Measurements from ENCODE around the gene ATP2C2. TPM values are rescaled to one million over a fixed set of nuclear protein-coding genes. Genes with fewer than 3 reads are reported as not detected.
"Not testable (repeated sequence)": the region's sequence is repeated elsewhere in the genome, so short reads cannot be mapped to it uniquely, and the experiment has no call there.

ATP2C2 gene
- total RNA-seq, 1 donor from 2014 or later, result not detected

DNA sequence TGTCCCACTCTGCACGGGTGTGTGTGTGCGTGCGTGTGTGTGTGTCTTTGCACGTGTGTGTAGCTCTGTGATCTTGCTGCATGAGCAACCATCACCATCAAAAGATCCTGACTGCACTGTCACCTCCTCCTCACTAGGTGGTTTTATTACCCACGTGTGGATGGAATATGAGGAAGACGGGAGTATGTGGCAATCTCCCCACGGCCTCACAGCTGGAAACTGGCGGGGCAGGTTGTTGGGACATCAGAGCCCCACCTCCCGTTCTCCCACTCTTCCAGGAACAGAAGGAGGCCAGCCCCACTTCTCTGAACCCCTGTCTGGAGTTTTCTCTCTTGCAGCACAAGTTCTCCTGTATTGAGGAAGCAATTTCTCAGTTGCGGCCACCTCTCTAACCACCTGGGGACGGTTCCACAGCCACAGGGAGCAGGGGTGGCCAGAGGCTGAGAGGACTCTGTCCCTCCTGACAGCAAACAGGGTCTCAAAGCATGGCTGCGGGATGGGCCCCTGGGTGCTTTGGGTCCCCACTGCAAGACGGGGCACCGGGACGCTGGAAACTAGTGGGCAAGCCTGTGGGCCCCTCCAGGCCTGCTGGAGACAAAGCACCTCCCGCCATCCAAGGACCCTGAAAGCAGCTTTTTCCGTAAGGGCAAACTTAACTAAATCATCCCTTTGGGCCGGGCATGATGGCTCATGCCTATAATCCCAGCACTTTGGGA is 27.9 kb upstream of the ATP2C2 start:
- intact Hi-C loops (cut with micrococcal nuclease), result no loop called here

DNA sequence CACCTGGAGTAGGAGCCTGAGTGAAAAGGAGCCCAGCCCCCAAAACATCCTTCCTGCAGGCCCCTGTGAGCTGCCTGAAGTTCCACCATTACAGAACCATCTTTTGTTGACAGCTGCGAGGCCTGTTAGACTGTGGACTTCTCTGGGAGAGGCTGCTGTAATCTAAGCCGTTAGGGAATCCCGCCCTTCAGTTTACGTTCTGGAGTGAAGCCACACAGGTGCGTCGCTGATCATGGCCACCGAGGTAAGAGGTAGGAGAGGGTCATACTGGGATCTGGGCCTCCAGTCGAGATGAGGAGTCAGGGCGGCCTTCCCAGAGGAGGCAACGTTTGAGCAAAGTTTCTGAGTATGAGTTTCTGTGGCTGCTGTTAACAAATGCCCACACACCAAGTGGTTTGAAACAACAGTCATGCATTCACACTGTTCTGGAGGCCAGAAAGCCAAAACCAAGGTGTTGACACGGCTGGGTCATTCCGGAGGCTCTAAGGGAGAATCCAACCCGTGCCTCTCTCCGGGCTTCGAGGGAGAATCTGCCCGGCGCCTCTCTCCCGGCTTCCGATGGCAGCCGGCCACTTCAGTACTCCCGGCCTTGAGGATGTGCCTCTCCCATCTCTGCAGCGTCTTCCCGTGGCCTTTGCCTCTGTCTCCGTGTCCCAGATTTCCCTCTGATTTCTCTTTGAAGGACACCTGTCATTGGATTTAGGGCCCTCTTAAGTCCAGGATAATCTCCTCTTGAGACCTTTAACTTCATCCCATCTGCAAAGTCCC is 26.6 kb upstream of the ATP2C2 start:
- intact Hi-C loops (cut with micrococcal nuclease), result no loop called here

DNA sequence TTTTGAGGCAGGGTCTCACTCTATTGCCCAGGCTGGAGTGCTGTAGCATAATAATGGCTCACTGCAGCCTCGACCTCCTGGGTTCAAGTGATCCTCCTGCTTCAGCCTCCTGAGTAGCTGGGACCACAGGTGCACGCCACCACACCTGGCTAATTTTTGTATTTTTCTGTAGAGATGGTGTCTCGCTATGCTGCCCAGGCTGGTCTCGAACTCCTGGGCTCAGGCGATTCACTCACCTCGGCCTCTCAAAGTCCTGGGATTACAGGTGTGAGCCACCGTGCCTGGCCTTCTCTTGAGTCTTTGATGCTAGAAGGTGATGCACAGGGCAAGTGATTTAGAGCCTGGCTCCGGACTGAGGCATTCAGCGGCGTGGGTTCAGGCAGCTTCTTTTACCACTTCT is 24.5 kb upstream of the ATP2C2 start:
- intact Hi-C loops (cut with micrococcal nuclease), result not testable (repeated sequence)

DNA sequence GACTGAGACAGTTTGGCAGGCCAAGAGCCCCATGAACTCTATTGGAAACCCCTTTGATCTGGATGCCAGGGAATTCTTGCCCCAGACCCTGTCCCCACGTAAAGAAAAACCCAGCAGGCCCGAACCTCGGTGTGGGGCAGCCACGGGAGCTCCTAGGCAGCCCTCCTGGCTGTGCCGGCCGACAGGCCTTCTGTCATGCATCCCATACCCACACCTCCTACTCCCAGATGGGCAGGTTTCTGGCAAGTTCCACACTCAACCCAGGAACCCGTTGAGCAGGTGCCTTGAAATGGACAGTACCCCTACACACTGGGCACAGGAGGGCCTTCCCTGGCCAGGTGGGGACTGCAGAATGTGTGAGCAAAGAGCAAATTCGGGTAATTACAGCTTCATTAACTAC is 23.6 kb upstream of the ATP2C2 start:
- intact Hi-C loops (cut with micrococcal nuclease), result no loop called here

DNA sequence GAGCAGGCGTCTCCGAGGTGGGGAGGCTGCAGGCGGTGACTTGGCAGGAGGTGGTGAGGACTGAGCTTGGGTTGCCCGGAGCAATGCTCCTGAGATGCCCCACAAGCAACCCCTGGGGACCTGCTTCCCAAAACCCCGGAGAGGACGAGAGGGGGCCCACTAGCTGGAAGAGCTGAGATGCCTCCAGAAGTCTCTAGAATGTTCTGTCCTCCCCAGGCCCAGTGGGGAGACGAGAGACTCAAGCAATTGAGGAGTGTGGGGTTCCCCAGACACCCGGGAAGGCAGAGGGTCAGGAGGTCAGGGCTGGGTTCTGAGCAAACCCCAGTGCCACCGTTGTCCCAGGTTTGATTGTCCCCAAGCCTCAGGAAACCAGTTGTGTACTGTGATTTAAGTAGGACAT is 21.2 kb upstream of the ATP2C2 start:
- intact Hi-C loops (cut with micrococcal nuclease), result no loop called here

DNA sequence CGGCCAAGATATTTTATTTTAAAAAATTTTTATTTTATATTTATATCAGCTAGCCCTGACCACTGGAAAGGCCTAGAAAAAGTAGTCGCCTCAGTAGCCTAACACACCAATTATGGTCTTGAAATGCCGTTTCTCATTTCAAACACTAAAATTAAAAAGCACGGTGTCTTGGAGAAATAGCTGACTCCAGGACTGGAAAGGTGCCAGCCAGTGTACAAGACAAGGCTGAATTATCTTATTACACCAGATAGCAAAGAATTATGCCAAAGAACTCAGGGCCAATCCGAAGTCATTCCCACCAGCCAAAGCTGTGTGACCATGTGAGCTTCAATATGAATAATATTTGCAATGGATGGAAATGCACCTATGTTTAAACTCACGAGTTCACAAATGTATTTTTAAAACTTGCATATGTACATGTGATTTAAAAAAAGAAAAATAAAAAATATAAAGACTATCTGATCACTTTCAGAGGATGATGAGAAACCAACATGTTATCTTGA is 19.9 kb upstream of the ATP2C2 start:
- intact Hi-C loops (cut with micrococcal nuclease), result no loop called here

DNA sequence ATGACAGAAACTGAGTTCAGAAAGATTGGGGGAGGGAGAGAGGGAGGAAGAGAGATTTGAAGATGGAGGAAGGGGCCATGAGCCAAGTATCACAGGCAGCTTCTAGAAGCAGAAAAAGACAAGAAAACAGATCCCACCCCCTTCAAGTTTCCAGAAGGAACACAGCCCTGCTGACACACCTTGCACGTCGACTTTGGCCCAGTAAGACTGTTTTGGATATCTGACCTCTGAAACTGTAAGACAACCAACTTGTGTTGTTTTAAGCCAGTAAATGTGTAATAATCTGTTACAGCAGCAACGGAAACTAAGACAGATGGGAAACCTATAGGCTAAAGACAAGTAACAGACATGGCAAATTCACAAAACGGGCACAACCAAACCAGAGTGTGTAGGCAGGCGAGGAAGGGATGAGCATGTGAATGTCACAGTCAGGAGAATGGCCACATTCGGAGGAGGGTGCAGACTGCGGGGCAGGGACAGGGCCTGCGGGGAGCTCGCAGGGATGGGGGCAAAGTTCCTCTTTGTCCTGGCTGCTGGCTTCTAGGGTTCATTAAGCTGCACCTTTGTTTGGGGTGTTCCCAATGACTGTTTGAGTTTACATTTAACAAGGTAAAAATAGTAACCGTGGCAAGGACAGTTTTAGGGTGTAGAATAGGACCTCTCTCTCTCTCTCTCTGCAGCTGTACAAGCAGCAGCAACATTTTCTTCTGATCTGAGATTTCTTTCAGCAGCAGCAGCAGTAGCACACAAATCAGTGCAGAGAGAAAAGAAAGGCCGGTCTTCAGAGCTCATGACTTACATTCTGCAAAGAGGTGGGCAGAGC is 18.3 kb upstream of the ATP2C2 start:
- intact Hi-C loops (cut with micrococcal nuclease), result no loop called here

GRCh38 chr16:84350685-84351400 is 17.5 kb upstream of the ATP2C2 start:
- intact Hi-C loops (cut with micrococcal nuclease), result no loop called here

- intact Hi-C loops (cut with micrococcal nuclease), result no loop called here
Measured at GRCh38 chr16:84351630-84352029, 16.7 kb upstream of the ATP2C2 start.

GRCh38 chr16:84354306-84354705 is 14.0 kb upstream of the ATP2C2 start:
- intact Hi-C loops (cut with micrococcal nuclease), result no loop called here

DNA sequence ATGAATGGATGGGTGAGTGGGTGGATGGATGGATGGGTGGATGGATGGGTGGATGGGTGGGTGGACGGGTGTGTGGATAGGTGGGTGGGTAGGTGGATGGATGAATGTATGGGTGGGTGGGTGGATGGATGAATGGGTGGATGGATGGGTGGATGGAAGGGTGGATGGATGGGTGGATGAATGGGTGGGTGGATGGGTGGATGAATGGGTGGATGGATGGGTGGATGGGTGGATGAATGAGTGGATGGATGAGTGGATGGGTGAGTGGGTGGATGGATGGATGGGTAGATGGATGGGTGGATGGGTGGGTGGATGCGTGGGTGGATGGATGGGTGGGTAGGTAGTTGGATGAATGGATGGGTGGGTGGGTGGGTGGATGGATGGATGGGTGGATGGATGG is 13.2 kb upstream of the ATP2C2 start:
- intact Hi-C loops (cut with micrococcal nuclease), result no loop called here

DNA sequence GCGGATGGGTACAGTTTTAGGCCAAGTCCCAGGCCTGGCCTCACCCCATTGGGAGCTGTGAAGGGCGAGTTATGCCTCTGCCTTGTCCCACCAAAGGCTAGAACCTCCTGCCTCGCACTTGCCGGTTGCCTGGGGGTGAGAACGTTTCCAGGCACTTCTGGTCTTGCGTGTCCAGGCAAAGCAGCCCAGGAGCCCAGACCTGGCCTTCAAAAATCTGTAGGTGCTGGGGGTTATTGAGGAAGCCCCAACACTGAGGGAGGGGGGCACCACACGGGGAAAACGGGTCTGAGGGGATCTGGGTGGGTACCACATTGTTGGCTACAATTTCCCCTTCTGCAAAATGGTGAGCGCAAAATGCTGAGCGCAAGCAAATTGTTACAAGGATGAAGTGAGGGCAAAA is 12.2 kb upstream of the ATP2C2 start:
- intact Hi-C loops (cut with micrococcal nuclease), result no loop called here

GRCh38 chr16:84356591-84357116 is 11.7 kb upstream of the ATP2C2 start:
- intact Hi-C loops (cut with micrococcal nuclease), result no loop called here

GRCh38 chr16:84357191-84357651 is 11.1 kb upstream of the ATP2C2 start:
- intact Hi-C loops (cut with micrococcal nuclease), result no loop called here

DNA sequence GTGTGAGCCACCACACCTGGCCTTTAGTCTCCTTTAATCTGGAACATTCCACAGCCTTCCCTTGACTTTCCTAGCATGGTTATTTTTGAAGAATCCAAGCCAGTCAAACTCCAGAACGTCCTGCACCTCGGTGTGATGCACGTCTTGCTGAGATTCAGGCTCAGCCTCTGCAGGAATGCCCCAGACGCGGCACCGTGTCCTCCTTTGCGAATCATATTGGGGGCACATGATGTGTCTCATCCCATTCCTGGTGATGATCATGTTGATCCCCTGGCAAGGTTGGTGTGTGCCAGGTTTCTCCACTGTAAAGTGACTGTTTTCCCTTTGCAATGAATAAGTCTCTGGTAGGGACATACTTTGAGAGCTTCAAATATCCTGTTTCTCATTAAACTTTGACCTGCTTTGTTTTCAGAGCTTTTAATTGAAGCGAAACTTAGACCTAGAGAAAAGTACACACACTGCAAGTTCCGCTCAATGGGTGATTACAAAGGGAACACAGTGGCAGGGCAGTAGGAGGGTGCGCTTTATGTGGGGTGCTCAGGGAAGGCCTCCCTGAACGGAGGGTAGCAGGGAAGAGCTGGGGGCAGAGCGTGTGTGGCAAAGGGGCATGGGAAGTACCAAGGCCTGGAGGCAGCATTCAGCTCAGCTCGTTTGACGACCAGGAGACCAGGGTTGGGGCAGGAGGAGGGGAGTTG is 9.6 kb upstream of the ATP2C2 start:
- intact Hi-C loops (cut with micrococcal nuclease), result no loop called here

DNA sequence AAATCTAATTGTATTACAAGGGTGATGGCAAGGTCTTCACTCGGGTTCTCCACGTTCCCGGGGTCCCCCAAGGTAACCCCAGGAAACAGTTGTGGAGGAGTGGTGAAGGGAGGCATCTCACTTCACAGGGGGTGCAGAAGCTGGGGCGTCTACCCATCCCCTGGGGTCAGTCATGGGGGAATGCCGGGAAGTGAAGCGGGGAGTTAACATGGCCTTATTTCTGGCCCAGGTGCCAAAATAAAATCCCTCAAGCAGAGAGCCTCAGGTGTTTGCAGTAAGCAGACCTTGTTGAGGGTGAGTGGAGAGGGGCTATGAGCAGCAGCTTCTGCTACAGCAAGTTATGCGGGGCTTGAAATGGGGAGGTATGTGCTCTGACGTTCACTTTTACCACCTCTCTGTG is 9.0 kb upstream of the ATP2C2 start:
- intact Hi-C loops (cut with micrococcal nuclease), result no loop called here

GRCh38 chr16:84360170-84360569 is 8.2 kb upstream of the ATP2C2 start:
- intact Hi-C loops (cut with micrococcal nuclease), result loop anchor here (1.0 kb wide), 1 partner anchor 146 kb away; no protein-coding TSS in a partner anchor

DNA sequence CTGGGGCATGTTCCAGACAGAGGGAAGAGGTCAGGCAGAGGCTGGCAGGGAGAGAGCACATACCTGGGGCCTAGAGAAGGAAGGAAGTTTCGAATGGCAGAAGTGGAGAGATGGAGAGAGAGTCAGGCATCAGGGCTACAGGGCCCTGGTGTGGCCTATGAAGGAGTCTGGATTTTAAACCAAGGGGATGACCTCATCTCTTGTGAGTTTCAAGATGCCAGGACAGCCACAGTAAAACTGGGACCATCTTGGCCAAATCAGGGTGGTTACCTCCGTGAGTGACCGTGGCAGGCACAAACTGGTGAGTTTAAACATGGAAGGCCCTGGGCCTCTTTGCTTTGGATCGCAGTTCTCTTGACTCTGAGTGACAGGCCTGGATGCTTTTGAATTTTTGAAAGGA is 7.6 kb upstream of the ATP2C2 start:
- intact Hi-C loops (cut with micrococcal nuclease), result loop anchor here (1.0 kb wide), 1 partner anchor 146 kb away; no protein-coding TSS in a partner anchor

DNA sequence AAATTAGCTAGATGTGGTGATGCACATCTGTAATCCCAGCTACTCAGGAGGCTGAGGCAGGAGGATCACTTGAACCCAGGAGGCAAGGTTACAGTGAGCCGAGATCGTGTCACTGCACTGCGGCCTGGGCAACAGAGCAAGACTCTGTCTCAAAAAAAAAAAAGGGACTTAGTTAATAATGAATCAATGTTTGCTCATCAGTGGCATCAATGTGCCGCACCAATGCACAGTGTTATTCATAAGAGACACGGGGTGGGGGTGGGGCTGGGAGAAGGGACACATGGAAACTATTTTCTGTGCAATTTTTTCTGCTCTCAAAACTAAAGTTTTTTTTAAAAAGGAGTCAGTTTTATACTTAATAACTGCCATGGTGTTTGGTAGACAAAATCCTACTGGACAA is 6.8 kb upstream of the ATP2C2 start:
- intact Hi-C loops (cut with micrococcal nuclease), result no loop called here

GRCh38 chr16:84362471-84362941 is 5.8 kb upstream of the ATP2C2 start:
- intact Hi-C loops (cut with micrococcal nuclease), result no loop called here

Data from T-helper 1 cell treated with Interleukin-12 subunit alpha and Interleukin-12 subunit beta and Interleukin-4 antibody, amounts not matched to agents 30 ng/mL and 1 ng/mL, for 36 hours (primary cell).